ENCODE measurements around the gene MRPL1.

DNA sequence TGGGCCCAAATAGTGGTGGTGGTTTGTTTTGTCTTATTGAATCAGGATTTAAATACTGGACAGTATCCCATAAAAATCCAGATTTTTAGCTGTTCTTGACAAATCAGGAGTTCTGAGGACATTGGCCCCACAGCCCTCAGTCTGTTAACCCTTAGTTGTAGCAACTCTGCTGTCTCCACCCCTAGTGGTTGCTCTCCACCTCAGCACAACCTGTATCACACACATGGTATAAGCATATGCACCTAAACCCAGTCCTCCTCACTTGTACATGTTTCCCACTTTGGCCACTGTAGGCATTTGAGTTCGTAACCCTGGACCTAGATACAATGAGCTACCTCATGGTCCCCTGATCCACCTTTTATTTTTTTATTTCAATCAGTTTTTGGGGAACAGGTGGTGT lies 75.9 kb downstream of the MRPL1 start:
- TF ChIP-seq SUZ12 (IDR thresholded peaks at IDR 0.05; ENCODE audit: extremely low read depth, insufficient read depth, insufficient read length) (no peak), YY1 (IDR thresholded peaks at IDR 0.05; ENCODE audit: insufficient read depth, insufficient read length) (no peak)

Measured in NT2/D1 (cell line).